HG03108 (cell line): ENCODE results near the gene CHIC2.
A peak's percentile ranks its signal among the peaks of the same experiment; 100 is the strongest.

Experiments used
- ATAC-seq: cut with Tn5 transposase; IDR thresholded peaks from one replicate; pipeline ENCODE4 v1.9.1; 2021; ENCODE audit warnings: moderate library complexity; ENCODE audit not compliant: unreplicated experiment

Gene CHIC2

DNA sequence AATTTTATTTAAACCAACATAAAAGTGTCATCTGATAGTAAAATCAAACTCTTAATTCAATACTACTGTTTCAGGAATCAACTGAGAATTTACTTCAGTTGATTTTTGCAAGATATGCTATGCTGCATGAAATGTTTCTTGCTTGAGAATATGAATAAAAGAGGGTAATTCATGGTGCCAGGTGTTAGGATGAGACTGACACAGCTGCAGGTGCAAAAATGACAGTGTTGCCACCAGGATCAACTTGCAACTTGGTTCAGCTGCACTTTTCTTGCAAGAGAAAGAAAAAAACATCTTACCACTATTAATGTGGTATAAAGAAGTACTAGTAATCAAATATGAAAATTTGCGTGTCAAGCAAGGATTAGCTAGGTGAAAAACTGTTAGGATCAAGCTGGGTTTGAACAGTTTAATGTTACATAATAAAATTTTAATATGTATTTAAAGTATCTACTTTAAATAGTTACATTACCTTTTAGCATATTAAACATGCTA, 49.7 kb downstream of the CHIC2 start:
- no peak for ATAC-seq

GRCh38 chr4:54011201-54011600, 53.2 kb downstream of the CHIC2 start:
- no peak for ATAC-seq

GRCh38 chr4:54006755-54007154, 57.6 kb downstream of the CHIC2 start:
- ATAC-seq, result no peak

DNA sequence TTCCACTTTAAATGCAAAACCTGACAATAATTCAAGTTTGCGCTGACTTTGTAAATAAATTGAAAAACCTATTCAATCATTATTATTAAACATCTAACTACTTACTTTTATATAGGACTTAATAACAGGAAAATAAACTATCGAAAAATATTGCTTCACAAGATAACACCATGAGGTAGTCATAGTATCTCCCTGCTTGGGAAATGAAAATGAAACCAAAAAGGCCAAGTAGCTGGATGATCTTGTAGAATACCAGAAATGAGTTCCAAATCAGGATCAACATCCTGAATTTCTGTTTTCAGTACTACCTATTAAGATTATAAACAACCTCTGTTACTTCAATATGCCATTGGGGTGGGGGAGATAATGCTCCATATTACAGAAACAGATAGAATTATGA, 58.9 kb downstream of the CHIC2 start:
- no peak for ATAC-seq

GRCh38 chr4:54004463-54004862, 59.9 kb downstream of the CHIC2 start:
- ATAC-seq, result no peak

DNA sequence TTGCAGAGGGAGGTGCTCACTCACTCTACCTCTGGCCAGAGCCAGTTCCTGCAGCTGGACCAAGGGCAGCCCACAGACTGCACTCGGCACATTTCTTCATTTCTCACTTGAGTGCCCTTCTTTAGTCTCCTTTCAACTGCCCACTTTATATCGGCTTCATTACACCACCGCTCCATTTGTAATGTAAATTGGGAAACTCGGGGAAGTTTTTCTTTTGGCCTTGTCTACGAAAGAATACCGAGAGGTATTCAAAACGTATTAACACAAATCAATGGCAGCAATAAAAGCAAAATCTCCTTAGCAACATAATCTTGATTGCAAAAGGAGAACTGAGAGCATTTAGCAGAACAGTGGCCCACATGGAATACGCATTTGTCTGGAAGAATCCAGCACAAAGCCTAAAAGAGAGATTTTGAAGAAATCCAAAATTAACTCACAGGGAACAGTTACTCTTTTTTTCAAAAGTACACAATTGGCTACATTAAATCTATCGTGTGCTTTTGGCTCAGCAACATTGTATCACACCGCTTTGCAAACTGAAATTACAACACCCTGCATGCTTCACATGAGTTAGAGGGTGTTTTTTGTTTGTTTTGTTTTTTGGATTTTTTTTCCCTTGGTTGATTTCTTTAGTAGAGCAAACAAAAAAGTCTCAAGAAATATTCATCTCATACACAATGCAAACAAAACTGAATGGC, 62.6 kb downstream of the CHIC2 start:
- ATAC-seq, result no peak

DNA sequence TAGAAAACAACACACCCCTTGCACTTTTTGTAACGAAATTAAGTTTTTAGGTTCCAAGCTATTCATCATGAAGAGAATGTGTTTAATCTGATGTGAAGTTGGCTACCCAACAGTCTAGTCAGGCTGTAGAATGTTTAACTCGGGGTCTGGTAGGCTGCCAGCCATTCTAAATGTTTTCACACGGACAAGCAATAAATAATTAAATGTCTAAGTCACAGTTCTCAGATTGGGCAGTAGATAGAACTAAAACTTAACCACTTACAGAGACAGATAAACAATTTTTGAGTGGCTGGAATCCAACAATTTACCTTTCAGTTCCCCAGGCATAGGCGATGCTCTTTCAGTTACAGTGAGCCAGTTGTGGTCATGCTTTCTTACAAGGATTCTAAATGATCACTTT, 66.5 kb downstream of the CHIC2 start:
- ATAC-seq, result peak; percentile 44

- no peak for ATAC-seq
These were observed 69.9 kb downstream of the CHIC2 start for GRCh38 chr4:53994382-53995102.

- no peak for ATAC-seq
These were observed 71.6 kb downstream of the CHIC2 start for GRCh38 chr4:53992785-53993184.

GRCh38 chr4:53991821-53992220, 72.6 kb downstream of the CHIC2 start:
- no peak for ATAC-seq

DNA sequence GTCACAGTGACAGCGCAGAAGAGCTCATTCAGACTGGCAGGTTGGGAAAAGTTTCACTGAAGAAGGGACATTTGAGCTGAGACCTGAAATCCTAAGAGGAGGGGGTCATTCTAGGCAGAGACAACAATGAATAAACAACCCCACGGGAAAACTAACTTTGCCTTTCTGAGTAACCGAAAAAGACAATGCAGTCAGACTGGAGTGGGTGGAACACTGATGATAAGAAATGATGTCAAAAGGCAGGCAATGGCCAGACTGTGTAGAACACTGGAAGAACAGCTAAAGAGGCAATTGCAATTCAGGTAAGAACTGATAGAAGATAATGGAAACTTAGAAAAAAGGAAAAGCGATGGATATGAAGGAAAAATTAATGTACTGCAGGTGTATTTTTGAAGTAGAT, 73.8 kb downstream of the CHIC2 start:
- ATAC-seq, result no peak

DNA sequence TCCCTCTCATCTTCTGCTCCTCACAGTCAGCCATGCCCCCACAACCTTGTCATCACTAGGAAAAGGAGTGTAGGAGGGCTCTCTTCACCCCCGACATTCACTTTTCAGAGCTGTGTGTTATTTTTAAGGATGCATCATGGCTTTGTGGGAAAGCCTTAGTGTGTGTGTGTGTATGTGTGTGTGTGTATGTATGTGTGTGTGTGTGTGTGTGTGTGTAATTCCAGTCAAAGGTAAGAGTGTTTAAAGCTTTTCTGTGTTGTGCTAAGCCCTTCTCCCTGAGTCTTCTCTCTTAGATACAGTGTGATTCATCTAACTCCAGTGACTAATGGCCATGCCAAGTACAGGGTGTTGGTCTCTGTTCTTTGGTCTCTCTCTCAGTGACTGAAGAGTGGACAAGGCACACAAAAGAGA, 76.6 kb downstream of the CHIC2 start:
- no peak for ATAC-seq

DNA sequence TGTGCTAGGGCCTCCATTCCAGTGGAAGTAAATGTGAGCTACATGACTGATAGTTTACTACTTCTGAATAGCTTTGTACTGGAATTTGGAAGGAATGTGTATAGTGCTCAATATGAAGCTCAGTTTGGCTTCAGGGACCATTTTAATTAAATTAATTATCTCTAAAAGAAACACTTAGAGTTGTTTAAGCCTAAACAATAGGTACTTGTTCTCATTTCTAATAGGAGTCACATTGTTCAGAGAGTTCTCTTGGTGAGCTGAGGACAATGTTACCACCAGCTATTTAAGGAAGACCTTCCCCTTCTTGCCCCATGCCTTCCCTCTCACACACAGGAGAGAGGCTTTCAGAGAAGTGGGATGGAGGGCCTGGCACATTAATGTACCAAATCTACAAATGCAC, 78.3 kb downstream of the CHIC2 start:
- no peak for ATAC-seq

DNA sequence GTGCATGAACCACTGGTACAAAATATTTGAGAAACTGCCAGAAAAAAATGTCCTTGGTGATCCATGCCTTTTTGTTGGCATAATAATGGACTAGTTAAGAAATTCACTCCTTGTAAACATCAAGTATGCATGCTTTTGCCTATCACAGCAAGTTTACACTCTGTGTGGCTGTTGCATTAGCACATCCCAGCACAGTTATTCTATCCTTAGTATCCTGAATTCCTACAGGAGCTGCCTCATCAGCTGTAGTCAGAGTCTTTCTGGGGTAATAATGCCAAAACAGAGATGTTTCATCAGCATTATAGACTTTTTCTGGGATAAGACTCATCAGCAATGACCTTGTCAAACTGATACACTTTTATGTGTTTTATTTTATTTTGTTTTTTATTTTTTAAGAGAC, 82.8 kb downstream of the CHIC2 start:
- no peak for ATAC-seq

DNA sequence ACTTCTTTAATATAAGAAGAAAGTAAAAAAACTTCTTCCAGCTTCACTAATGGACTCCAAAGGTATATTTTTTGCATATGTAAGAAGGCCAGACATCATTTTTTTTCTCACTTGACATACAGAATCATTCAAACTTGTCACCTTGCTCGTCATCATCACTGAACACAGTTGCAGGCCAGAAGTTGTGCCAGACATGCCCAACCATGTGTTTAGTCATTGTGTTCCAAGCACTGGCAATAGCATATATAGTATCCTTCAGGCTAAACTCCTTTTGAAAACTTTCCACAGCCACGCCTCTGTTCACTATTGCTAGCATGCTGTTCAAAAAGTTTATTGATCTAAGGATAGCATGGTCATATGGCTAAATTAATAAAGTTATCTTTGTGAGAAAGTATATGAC, 83.3 kb downstream of the CHIC2 start:
- no peak for ATAC-seq

GRCh38 chr4:53974561-53974960, 89.8 kb downstream of the CHIC2 start:
- no peak for ATAC-seq

DNA sequence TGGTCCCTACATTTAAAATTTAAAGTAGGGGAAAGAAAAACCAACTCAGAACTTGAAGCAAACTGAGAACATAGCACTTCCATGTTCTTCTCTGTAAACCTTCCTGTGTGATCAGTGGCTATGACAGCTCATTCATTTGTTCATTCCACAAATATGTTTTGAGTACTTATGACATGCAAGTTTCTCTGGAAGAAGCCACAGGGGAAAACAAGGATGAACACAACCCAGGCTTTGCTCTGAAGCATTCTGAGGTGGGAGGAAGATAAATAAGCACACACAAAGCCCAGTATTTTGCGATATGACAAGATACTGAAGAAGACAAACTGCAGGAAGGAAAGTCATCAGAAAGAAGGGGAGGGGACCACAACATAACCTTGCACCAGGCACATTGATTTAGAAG, 96.4 kb downstream of the CHIC2 start:
- ATAC-seq, result no peak

- ATAC-seq, result no peak
These were observed 100.6 kb downstream of the CHIC2 start for GRCh38 chr4:53963781-53964180.

DNA sequence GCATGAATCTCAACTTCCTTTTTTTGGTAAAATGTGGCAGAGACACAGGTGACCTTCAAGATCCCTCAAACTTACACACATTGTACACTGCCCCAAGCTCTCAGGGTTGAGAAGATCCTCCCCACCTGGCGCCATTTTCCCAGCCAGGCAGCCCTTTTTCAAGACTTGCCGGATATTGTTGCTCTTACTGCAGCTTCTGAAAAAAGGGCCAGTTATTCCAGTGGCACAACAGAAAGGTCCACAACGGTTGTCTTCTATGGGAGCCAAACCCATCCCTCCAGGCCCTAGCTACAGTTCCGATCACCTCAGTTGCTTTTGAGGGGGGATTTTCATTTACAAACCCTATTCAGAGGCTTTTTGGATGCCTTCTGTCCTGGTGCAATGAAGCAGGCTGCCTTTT, 101.1 kb downstream of the CHIC2 start:
- ATAC-seq, result no peak

GRCh38 chr4:53962516-53963225, 101.7 kb downstream of the CHIC2 start:
- ATAC-seq, result no peak

GRCh38 chr4:53961351-53961750, 103.1 kb downstream of the CHIC2 start:
- ATAC-seq, result no peak

- ATAC-seq, result no peak
These were observed 103.6 kb downstream of the CHIC2 start for GRCh38 chr4:53960843-53961242.
